ENCODE measurements around the gene COL10A1.
"Not testable (repeated sequence)": the region's sequence is repeated elsewhere in the genome, so short reads cannot be mapped to it uniquely, and the experiment has no call there.

The COL10A1 gene

DNA sequence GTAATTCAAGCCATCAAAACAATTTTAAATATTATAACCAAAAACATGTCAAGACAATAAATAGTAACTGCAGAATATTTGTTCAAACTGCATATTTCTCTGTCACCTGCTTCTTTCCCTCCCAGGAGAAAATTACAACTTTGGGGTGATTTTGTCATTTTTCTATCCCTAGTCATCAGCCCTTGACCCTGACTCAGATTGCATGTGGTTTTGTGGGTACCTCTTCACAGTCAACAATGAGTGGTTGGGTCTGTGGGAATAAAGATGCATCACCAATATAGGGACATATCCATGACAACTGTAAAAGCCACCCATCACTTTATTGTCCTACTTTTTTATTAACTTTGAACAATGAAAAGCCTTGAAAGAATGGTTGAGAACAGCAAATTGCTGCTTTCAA lies 7.3 kb downstream of the COL10A1 start:
- DNase-seq = no peak

DNA sequence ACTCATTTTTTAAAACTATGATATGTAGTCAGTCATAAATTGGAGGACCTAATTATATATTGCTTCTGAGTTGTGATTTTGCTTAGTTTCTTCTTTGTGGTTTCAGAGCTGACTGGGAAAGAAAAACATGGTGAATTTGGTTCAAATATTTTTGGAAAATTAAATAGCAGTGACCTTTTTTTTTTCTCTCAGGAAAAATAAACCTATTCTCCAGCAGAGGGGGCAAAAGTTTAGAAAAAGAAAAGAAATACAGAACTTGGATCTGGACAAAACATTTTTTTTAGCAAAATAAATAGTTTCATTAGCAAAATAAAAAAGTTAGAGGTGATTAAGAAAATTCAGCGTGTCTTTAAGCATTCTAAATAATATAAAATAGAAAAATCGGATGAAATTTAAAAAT lies 10.2 kb downstream of the COL10A1 start:
- no peak for DNase-seq

DNA sequence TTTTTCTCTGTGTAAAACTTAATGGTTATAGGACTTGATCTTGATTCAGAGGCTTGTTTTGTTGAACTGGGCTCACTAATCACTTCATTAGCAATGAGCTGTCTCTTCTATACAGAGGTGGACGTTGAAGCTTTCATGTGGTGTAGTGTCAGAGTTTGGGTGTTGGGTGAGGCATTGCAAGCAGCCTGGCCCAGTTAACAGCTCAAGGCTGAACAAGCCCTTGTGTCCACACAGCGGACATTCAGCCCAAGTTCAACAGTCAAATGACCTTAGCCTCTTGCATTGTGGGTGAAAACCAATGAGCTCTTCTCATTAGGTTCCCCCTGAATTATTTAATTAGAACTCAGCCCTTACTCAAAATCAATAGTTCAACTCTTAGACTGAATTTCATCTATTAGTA lies 12.5 kb downstream of the COL10A1 start:
- DNase-seq = no peak

DNA sequence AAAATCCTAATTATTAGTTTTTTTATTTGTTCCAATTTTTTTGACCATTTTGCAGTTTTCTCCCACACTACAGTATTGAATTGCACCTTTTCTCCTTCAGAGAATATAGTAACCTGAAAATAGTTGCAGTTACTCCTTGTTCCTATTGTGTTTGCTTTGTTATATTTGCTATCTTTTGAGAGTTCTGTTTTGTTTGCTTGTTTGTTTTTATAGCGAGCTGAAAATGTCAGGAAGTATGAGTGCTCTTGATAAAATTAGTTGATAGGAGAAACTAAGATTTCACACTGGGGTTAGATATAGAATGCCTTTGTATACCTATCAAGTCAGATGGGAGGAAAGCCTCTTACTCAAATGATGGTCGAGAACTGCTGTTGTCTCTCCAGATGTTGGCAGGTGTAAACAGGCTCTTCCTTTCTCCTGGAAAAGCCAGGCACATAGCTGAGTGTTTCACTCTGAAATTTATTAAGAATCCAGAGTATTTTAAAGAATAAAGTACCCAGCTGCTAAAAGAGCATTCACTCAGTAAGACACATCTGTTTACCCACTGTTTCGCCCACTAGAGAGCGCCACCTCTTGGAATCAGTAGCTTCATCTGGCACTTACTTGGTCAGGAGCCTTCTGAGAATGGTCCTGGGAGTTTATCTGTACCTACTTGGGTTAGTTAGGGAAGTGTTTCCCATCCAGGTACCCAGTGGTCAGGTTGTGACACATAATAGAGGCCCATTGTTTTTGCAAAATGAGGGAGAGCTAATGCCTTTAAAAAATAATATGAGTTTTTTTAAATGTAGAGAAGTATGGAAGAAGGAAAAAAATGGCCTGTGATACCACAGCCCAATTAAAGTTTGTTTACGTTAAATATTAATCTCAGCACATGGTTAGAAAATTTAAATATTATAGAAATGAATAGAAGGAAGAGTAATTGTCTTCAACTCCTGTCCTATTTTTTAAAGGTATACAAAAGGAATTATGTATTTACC lies 14.1 kb downstream of the COL10A1 start:
- DNase-seq = peak in 1 of 4 experiments; percentile 2

DNA sequence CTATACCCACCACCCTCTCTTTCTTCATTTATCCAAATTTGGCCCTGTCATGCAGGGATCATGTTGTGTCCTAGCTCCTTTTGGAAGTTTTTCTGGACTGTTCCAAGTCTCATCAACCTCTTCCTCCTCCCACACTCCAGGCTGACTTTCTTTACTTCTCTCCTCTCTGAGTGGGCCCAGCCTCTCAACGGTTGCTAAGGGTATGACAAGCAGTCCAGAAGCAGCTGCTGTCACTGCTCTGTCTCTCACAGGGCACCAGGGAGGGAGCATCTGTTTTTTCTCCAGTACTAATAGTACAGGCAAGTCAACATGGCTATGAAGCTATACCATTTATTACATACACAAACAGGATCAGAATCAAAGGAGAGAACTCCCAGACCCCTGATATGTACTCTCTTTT lies 17.1 kb downstream of the COL10A1 start:
- DNase-seq = no peak

DNA sequence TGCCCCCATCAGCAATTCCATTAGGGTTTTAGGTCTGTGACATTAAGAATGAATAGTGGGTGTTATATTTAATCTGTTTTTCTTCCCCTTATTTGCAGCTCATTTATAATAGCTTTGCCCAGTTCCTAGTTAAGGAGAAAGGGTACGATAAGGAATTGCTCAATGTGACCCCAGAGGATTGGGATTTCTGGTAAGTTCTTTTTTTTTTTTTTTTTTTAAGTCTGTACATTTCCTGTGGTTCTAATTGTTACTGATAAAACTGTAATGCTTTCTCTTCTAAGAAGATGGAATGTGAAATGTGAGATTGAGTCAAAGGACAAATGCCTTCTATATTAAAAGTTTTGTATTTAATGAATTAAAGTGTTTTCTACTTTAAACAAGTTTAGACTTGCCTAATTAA lies 19.8 kb downstream of the COL10A1 start:
- no peak for DNase-seq

DNA sequence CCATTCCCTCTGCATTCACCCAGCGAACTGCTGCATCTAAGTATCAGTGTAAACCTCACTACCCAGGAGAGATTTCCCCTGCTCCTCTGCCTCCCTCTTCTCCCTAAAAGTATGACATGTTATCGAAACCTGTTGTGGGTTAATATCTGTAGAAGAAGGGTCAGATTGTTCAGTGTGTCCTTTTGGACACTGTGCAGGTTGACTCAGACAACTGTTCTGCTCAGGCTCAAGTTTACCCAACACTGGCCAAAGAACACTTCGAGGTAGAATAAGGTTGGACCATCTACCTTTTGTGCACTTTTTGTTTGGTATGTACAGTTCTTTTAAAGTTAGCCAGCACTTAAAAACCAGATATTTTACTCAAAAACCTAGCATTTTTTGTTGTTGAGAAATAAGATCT lies 20.7 kb downstream of the COL10A1 start:
- DNase-seq = no peak

DNA sequence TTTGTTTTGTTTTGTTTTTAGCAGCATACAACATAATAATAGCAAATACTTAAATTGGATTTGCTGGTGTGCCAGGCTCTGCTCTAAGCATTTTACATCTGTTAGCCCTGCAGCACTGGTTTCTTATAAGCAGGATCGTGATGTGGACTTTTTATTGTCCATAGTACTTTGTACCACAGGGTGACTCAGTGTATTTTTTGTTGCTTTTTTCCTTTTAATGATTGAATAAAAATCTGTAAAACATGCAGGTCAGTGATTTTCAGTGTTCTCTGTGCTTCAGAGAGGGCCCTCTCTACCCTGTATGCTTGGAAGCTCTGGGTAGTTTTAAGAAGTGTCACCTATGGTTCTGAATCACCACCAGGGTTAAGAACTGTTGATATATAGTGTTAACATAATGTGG lies 21.3 kb downstream of the COL10A1 start:
- DNase-seq = no peak

DNA sequence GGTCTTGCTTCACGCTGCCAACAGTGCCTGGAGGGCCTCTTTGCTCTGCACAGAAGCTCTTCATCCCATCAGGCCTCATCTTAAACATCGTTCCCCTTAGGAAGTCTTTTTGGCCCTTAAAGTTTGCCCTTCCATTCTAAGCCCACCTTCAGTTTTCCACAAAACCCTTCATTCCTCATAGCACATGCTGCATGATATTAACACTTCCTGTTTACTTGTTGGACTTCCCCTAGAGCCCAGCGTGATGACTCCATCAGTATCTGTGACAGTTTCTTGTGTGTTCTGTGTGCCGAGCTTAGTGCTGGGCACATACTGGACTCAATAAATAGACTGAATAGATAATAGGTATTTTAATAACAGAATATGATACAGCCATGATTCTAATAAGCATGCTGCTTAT lies 23.1 kb downstream of the COL10A1 start:
- no peak for DNase-seq

DNA sequence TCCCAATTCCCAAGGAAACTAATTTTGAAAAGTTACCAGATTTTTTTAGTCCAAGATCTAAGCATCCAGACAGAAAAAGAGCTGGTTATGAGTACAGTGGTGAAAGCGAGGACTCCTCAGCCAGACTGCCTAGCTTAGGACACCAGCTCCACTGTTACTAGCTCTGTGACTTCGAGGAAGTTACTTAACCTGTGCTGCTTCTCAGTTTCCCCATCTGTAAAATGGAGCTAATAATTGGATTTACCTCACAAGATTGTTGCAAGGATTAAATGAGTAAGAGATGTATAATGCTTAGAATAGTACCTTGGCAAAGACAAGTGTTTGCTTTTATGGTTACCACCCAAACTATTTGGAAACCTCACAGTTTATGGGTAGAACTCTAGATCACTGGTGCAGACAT lies 24.1 kb downstream of the COL10A1 start:
- no peak for DNase-seq

DNA sequence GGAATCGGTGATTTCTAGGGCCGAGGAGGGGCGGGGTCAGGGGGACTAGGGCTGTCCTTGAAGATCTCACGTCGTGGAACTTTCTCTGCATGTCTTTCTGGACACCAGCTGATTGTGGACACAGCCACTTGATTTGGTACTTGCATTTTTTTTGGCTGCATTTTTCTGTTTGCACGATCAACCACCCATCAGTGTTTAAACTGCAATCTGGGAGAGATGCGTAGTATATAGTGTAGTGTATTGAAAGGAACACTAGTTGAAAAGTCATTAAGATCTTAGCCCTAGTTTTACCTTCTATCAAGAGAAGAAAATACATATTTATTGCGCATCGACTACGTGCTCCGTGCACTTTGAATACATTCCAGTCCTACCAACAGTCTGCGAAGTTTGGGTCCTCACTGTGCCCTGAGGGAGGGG lies 24.6 kb downstream of the COL10A1 start:
- DNase-seq = no peak

DNA sequence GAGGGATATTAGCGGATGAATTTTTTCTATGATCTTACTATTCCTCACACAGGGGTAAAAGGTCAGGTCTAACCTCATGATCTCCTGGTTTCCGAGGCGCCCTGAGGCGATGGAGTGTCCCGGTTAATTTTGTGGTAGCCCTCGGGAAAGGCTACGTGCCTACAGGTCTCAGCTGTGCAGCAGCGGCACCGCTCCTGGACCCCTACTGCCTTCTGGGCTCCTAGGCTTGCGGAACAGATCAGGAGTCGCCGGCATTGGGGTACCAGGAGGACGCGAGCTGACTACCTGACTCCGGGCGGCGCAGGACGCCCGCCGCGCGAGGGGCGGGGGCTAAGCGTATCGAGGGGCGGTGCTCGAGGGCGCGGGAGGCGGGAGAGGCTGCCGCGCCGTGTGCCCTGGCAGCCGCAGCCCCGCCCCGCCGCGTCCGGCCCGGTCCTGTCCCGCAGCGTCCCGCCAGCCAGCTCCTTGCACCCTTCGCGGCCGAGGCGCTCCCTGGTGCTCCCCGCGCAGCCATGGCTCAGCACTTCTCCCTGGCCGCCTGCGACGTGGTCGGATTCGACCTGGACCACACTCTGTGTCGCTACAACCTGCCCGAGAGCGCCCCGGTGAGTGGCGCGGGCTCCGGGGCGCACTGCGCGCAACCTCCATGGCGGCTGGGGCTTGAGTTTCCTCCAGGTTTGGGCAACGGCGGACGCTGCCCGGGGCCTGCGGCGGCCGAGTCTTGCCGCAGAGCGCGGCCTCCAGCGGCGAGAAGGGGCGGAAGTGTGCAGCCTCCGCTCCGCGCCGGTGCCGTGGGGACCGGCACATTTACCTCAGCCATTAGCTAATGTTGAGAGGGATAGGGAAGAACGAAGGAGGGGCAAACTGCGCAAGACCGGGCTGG lies 25.3 kb downstream of the COL10A1 start, which contains the start of gene NT5DC1:
Gene NT5DC1 (plus strand): TSS at position 435 of the 883 bp plus-strand sequence. CDS start 78 bp downstream, at position 513.
- peak; percentile 48 to 82 (median 63) for DNase-seq

DNA sequence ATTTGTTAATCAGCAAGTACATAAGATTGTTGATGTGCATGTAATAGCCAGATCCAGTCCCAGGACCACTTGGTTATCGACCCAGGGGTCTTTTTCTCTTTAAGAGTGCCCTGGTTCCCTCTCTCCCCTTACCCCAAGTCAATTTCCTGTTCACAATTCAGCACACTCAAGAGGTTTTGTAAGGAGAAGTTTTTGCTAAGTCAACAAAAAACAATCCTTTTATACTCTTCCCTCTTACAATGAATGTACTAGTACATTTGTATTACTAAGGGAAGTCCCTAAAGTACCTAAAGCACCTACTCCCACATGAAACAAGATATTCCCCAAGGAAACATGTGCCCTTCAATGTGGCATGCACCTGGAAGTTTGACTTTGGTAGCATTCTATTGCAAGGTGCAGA lies 26.9 kb downstream of the COL10A1 start:
- DNase-seq = no peak

DNA sequence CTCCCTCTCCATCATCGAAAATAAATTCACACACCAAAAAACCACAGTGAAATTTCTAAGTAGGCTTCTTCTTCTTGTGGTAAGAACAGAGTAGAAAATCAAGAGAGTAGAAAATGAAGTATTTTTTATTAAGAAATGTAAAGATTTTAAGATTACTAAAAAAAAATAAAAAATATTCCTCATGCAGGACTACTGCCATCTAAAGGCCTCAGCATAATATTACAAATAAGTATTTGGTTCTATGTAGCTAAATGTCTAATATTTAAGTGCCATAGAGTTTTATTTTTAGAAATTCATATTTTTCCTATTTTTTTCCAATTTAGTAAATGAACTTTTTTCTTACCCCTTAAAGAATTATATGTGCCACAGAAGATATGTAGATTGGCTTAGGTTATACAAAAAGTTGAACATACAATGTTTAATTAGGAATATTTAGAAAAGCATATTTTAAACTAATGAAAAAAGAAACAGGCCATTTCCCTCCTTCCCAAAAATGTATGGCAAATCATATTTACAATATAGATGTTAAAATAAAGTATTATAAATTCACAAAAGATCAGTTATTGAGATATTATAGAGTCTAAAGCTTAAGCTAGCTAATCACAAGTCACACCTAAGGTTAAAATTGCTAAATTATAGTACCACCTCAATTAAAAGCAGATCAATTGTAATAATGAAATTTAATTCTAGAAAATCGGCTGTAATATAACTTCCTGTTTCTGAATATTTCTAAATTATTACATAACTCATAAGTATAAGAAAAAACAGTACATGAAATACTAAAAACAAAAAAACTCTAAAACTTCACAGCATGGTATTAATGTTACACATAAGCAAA lies 28.7 kb downstream of the COL10A1 start:
- no peak for DNase-seq

DNA sequence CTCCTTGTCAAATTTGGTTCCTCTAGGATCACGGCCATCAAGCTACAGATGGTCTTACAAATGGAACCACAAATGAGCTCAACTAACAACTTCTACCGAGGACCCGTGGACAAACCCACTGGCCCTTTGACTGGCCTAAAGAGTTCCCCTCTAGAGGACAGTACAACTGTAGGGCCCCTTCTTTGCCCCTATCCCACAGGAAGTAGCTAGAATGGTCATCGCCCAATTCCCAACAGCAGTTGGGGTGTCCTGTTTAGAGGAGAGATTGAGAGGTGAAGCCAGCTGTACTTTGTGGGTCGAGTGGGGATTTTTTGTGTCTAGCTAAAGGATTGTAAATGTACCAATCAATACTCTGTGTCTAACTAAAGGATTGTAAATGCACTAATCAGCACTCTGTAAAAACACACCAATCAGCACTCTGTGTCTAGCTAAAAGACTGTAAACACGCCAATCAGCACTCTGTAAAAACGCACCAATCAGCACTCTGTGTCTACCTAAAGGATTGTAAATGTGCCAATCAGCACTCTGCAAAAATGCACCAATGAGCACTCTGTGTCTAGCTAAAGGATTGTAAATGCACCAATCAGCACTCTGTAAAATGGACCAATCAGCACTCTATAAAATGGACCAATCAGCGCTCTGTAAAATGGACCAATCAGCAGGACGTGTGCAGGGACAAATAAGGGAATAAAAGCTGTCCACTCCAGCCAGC lies 29.7 kb downstream of the COL10A1 start:
- not testable (repeated sequence) for DNase-seq

DNA sequence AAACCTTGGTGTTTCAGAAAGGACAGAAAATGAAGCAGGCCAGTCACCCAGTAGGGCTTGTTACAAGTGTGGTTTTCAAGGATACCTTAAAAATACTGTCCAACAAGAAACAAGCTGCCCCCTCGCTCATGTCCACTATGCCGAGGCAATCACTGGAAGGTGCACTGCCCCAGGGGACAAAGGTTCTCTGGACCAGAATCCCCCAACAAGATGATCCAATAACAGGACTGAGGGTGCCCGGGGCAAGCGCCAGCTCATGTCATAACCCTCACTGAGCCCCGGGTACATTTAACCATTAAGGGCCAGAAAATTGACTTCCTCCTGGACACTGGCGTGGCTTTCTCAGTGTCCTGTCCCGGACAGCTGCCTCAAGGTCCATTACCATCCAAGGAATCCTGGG lies 31.9 kb downstream of the COL10A1 start:
- DNase-seq = no peak

DNA sequence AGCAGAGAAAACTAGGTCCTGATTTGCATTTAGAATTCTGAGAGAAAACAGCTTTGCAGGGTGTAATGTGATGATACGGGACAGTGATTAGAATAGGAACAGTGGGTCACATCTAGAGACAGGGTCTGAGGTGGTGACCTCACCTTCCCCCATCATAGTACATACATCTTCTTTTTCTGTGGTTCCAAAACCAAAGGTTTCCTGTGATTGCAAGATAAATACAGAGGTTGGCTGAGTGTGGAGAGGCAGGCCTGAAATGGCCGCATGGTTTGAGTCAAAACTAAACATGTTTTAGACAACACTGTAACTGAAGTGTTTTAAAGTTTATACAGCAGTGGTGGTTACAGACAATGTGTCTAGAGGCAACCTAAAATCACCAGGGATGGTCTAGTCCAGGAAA lies 35.7 kb downstream of the COL10A1 start:
- DNase-seq = no peak

DNA sequence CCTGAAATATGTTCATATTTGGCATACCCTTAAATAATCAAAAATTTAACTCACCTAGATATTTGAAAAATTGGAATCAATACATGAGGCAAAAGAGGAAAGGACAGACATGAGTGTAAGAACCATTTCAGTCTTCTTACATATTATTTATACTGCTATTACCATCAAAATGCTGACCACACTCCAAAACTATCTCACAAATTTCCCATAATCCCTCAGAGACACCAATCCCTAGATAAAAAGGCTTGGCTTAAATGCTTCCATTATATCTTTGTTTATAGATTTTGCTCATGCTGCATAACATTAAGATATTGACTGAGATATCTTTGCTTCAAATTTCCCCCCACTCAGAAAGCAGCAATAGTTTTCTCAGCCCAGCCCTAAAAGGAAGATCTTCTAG lies 37.0 kb downstream of the COL10A1 start:
- no peak for DNase-seq

DNA sequence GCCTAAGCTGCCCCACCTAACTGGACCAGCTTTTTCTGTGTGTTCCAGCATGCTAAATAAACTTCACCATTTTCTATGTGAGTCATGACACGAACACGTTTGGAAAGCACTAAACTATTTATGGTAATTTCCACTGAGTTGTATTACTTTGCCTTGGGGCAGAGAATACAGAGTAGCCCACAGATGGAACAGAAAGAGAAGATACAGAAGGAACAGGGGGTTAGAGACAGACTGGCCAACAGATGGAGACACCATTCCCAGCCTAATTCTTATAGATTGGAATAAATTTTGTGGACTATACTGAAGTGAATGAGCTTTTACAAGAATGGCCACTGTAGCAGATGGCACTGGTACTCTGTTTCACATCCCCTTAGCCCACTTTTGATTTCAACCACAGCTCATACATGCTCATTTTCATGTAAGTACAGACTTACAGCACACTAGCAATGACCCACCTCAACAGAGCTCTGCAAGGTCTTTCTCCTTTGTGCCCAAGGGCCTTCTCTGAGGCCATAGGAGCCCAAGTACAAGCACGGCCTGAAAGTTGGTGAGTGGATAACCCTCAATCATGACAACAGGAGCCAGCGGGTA lies 38.4 kb downstream of the COL10A1 start:
- no peak for DNase-seq

DNA sequence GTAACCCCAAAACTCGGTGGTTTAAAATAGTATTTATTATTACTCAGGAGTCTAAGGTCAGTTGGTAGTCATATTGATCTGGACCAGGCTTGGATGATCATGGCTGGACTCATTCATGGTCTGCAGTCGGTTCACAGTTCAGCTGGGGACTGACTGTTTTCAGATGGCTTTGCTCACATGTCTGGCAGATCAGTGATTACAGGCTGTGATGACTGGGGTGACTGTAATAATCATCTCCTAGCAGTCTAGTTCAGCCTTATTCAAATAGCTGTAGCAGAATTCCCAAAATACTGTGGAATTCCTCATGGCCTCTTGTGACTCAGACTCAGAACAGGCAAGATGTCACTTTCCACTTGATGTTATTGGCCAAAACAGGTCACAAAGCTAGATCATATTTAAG lies 41.6 kb downstream of the COL10A1 start:
- DNase-seq = no peak

DNA sequence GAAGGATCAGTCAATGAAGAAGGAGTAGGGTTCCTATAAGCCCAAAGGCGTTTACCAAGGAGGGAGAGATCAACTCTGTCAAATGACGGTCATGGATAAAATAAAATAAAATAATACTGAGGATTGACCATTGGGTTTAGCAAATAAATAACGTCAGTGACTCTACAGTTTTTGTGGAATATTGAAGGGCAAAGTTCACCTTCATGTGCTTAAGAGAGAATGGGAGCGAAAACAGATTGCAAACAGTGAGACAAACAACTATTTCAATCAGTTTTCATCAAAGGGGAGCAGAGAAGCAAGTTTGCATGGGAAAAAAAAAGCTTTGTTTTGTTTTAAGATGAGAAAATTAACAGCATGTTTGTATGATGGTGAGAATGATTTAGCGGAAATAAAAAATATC lies 42.9 kb downstream of the COL10A1 start:
- no peak for DNase-seq

DNA sequence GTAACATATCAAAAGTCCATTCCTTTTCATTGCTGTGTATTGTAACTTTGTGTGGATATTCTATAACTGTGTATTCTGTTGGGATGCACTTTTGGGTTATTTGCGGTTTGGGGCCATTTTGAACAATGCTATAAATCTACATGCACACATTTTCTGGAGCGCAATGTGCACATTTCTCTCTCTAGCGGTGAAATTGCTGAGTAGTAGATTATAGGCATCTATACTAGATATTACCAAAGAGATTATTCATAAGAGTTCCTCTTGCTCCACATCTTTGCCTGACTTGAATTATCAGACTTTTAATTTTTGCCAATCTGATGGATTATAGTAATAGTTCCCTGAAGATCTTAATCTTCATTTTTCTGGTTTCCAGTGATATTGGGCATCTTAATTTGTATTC lies 47.0 kb downstream of the COL10A1 start:
- no peak for DNase-seq

Measured in activated naive CD4-positive, alpha-beta T cell (primary cell).